HG03095 (cell line): ENCODE measurements around the gene BACE2.

ENCODE experiments used
- ATAC-seq: cut with Tn5 transposase; IDR thresholded peaks from one replicate; pipeline ENCODE4 v1.9.1; 2021; ENCODE audit warnings: moderate library complexity; ENCODE audit not compliant: unreplicated experiment

Gene BACE2

DNA sequence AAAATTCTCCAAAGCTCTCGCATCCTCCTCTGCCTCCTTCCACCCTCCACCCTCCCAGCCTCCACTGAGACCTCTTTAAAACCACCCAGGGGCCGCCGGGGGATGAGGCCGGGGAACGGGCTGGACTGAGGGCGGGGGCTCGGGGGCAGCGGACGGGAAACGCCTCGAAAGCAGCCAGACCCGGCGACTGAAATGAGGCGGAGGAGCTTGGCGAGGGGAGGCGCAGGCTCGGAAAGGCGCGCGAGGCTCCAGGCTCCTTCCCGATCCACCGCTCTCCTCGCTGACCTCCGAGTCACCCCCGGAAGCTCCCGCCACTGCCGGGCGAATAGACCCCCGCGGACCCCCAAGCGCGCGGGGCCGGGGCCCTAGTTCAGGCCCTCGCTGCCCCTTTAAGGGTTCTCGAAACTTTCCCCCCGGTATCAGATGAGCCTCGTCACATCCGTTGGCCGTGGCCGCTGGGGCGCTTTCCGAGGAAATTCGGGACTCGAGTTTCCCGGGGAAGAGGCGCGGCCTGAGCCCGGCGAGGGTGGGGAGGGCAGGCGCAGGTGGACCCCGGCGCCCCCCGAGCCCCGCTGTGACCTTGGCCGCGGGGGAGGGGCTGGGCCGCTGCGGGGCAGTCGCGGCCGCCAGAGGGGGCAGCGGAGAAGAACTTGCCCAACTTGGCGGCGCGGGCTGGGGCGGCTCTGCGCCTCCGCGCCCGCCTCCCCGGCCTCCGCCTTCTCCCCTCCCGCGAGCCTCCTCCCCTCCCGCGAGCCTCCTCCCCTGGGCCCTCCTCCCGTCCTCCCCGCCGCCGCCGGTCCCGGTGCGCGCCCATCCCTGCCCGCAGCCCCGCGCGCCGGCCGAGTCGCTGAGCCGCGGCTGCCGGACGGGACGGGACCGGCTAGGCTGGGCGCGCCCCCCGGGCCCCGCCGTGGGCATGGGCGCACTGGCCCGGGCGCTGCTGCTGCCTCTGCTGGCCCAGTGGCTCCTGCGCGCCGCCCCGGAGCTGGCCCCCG is at the start of gene BACE2:
BACE2 (plus strand) TSS at position 813 of the 995 bp plus-strand sequence; CDS start at position 917, 104 bp downstream.
- no peak for ATAC-seq

GRCh38 chr21:41119901-41120300 is 48.1 kb upstream of the BACE2 start:
- no peak for ATAC-seq

GRCh38 chr21:41120997-41121396 is 47.0 kb upstream of the BACE2 start:
- ATAC-seq: no peak

- no peak for ATAC-seq
Observed at GRCh38 chr21:41121785-41122415, 46.1 kb upstream of the BACE2 start.

DNA sequence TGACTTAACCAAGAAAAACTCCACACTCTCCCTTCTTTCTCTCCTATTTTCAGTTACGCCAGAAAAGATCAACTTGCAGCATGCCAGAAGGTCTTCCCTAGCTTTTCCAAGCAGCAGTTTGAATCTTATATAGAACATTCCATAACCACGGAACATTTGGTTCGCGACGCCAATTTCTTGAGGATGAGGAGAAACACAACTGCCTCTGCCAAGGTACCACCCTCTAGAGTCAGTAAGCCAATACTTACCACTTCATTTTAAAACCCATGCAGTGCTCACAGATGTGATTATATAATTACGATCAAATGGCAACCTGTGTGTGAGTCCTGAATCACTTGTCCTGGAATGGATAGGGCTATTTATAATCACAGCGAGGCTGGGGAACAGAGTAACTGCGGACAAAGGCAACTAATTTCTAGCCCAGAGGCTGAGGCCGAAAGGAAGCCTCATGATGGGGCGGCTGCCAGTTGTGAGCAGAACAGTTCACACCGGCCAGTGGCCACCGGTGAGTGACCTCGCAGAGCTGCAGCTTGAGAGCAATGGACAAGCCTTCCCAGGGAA is 43.2 kb upstream of the BACE2 start:
- no peak for ATAC-seq

- ATAC-seq: no peak
Observed at GRCh38 chr21:41128981-41129380, 39.0 kb upstream of the BACE2 start.

DNA sequence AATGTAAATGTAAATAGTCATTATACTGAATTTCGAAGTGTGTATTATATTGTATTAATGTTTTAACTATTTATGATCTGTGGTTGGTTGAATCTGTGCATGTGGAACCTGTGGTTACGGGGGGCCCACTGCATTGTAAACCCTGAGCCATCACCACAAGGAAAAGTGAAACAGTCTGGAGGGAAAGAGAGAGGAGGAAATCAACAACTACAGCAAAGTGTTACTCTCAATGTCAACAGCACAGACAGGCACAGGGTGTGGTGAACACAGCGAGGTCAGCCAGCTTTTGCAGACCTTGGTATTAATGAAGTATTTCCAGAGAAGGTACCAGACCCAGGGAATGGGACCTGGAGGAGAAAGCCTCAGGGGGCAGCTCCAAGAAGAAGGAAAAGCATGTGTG is 37.1 kb upstream of the BACE2 start:
- no peak for ATAC-seq

GRCh38 chr21:41133874-41134522 is 34.0 kb upstream of the BACE2 start:
- no peak for ATAC-seq

DNA sequence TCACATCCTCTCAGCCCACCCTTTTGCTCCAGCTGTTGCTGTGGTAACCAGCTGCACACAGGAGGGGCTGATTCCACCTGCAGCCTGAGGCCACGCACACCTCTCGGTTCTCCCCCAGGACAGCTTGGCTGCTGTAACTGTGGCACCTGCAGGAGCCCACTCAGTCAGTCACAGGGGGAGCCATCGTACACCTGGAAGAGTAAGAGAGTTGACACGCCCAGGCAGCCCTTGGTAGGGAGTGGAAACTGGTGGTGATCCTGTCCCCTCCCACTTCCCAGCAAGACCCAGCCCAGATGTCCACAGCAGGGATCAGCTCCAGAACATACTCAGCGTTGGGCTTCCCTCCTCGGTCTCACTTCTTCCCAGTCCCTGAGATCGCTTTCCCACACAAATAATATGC is 32.2 kb upstream of the BACE2 start:
- no peak for ATAC-seq

DNA sequence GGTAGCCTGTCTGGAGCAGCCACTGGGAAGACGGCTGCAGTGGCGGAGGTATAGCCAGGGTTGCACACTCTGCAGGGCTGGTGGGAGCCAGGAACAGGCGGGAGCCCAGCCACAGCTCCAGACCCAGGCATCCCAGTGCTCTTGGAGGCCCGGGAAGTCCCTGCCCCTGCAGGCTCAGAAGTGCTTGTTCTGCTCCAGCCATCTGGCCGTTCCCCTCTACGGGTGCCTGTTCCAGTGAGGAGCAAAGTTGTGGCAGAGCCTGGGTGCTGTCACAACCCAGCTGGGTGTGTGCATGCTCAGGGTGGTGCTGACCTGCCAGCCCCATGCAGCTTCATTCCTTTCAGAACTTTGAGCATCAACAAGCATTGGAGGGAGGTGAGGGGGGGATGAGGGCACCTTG is 31.7 kb upstream of the BACE2 start:
- ATAC-seq: no peak

DNA sequence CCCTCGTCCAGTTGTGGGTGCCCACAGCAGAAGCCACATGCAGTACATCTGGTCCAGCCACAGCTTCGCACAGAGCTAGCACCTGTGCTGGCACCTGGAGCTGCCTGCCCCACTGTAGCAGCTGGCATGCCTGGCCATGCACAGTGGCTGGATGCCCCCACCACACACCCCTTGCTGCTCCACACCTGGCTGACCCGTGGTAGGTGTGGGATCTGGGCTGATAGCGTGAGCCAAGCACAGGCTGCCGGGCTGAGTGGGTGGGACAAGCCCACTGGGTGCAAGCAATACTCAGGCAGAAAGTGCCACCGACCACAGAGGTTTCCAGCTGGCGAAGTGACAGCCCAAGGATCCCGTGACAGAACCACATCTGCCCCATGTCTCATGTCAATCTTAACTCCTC is 30.6 kb upstream of the BACE2 start:
- no peak for ATAC-seq

DNA sequence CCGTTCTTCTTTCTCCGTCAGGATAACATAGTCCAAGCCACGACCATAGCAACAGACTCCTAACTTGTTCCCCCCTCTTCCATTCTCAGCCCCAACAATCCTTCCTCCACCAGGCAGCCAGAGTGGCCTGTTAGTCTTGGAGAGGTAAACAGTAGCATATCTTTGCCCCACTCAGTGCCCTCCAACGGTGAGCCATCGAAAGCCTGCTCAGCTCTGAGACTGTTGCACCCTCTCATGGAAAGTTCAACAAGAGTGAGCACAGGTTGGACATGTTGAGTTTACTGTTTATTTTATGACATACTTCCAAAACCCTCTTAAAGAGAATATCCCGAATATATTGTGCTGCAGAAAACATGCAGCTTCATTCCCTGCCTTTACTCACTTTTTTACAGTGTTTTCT is 30.1 kb upstream of the BACE2 start:
- no peak for ATAC-seq

- ATAC-seq: no peak
Observed at GRCh38 chr21:41138711-41139110, 29.2 kb upstream of the BACE2 start.

GRCh38 chr21:41139275-41139674 is 28.7 kb upstream of the BACE2 start:
- no peak for ATAC-seq

GRCh38 chr21:41139951-41140350 is 28.0 kb upstream of the BACE2 start:
- ATAC-seq: no peak

DNA sequence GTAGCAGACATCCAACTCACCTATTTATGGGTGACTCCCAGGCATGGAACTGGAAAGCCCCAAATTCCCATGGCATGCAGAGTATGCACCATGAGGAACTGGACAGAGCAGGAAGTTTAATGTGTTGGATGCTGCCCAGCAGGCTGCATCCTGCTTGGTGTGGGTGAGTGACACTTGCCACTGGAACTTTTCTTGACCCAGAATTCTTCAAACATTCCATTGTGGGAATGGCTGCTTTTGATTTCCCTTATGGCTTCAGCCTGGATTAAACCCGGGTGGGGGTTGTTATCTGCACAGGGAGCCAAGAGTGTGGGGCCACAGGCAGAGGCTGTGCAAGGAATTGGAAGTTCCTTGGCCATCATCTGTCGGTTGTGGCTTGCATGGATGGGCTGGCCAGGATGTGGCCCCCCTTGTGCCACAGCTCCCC is 26.9 kb upstream of the BACE2 start:
- ATAC-seq: no peak

GRCh38 chr21:41142051-41142795 is 25.7 kb upstream of the BACE2 start:
- ATAC-seq: no peak

- no peak for ATAC-seq
Observed at GRCh38 chr21:41143596-41144325, 24.2 kb upstream of the BACE2 start.

DNA sequence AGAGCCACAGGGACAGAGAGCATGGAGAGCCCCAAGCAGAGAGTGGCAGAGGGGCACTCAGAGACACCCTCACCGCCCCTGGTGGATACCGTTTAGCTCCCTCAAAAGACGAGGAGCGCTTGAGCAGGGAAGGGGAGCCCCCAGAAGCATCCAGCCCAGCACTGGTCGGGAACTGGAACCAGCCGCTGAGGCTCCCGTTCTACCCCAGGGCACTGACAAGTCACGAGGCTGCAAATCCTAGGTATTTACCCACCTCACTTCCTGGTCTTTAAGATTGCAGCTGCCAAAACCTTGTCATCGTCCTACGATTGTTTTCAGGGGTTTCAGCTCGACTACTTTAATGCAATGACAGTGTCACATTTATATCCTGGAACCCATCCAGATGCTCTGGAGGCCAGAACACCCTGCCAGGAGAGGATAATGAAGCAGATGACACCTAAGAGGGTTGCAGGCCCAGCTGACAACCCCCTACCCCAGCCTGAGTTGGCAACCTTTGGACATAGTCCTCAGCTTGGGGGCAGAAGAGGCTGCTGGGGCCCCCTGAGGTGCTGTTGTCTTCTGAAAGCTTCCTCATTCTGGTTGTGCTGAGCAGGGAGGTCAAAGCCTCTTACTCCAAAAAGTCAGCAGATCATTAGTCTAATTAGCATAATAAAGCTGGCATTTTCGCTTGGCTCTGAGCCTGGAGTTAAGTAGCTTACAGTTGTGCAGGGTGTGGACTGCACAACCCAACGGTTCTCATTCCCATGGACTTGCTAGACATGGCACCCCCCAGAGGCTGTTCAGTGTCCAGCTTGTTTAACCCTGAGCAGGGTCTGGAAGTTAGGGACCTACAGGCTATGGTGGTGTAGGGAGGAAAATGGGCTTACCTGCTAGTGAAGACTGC is 20.6 kb upstream of the BACE2 start:
- ATAC-seq: no peak
